ENCODE measurements around the gene NT5DC3.
"Not testable (repeated sequence)": the region's sequence is repeated elsewhere in the genome, so short reads cannot be mapped to it uniquely, and the experiment has no call there.

The NT5DC3 gene

GRCh38 chr12:103813949-103814348 is 27.1 kb downstream of the NT5DC3 start:
- H3K27me3 ChIP-seq = no peaks in the 10 kb centered on the region
- TF ChIP-seq CTCF (IDR thresholded peaks at IDR 0.05; ENCODE audit: low read depth, low read length) = no peak
- H3K36me3 ChIP-seq = no peaks in the 10 kb centered on the region
- H3K4me1 ChIP-seq = no peaks in the 10 kb centered on the region
- DNase-seq = no peak
- H3K4me3 ChIP-seq (ENCODE audit: low read depth, low read length) = no peak overlapping the region
- H3K9me3 ChIP-seq = no peaks in the 10 kb centered on the region

DNA sequence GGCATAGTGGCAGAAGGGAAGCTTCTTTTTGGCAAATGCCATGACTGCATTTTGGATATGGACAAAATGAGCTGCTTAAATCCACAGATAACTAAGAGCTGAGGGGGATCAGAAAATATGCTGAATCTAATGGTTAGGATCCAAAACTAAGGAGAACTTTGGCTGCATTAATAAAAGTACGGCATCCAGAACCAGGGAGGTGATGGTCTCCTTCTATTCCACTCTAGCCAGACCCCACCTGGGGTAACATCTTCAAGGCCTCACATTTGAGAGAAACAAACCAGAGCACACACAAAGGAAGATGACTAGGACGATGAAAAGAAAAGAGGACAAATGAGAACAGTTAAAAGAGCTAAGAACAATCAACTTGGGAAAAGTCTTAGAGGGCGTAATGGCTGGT is 27.6 kb downstream of the NT5DC3 start:
- Histone ChIP-seq H3K4me3 (ENCODE audit: low read depth, low read length) (no peak overlapping the region), H3K4me1 (no peaks in the 10 kb centered on the region), H3K36me3 (no peaks in the 10 kb centered on the region), H3K9me3 (no peaks in the 10 kb centered on the region), H3K27me3 (no peaks in the 10 kb centered on the region)
- DNase-seq = no peak
- no peak for TF ChIP-seq CTCF (IDR thresholded peaks at IDR 0.05; ENCODE audit: low read depth, low read length)

DNA sequence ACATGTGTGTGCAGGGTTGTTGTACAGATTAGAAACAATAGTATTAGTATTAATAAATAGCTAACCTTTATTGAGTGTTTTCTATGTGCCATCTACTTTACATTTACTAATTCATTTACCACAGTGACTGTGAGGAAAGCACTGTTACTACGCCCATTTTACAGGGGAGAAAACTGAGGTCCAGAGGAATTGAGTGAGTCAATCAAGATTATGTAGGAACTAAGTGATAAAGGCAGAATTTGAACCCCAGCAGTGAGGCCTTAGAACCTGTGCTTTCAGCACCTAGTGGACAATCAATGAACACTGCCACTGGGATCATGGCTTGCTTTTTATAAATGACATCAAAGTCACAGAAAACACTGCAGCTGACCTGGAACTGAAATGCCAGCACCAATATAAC is 28.2 kb downstream of the NT5DC3 start:
- Histone ChIP-seq H3K27me3 (no peaks in the 10 kb centered on the region), H3K4me3 (ENCODE audit: low read depth, low read length) (no peak overlapping the region), H3K36me3 (no peaks in the 10 kb centered on the region), H3K4me1 (no peaks in the 10 kb centered on the region), H3K9me3 (no peaks in the 10 kb centered on the region)
- no peak for TF ChIP-seq CTCF (IDR thresholded peaks at IDR 0.05; ENCODE audit: low read depth, low read length)
- DNase-seq = no peak

DNA sequence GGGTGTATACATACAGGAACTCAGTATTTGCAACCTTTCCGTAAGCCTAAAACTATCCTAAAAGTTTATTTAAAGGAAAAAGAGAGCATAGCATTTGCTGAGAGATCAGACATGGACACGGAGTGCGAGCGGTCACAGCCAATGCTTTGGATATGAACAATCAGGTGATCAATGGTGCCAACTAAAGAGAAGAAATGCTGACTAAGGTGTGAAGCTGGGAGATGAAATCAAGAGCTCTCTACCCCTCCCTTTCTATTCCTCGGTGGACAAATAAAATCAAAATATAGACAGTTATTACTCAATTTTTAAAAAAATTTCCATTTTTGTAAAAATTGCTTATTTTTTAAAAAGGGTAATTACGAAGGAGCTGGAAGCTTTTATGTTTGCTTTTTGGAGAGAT is 29.2 kb downstream of the NT5DC3 start:
- no peak overlapping the region for H3K4me3 ChIP-seq (ENCODE audit: low read depth, low read length)
- no peak for TF ChIP-seq CTCF (IDR thresholded peaks at IDR 0.05; ENCODE audit: low read depth, low read length)
- H3K27me3 ChIP-seq = no peaks in the 10 kb centered on the region
- H3K4me1 ChIP-seq = no peaks in the 10 kb centered on the region
- no peaks in the 10 kb centered on the region for H3K36me3 ChIP-seq
- DNase-seq = no peak
- H3K9me3 ChIP-seq = no peaks in the 10 kb centered on the region

GRCh38 chr12:103810111-103810510 is 30.9 kb downstream of the NT5DC3 start:
- no peaks in the 10 kb centered on the region for H3K9me3 ChIP-seq
- TF ChIP-seq CTCF (IDR thresholded peaks at IDR 0.05; ENCODE audit: low read depth, low read length) = no peak
- no peaks in the 10 kb centered on the region for H3K36me3 ChIP-seq
- DNase-seq = no peak
- H3K4me3 ChIP-seq (ENCODE audit: low read depth, low read length) = no peak overlapping the region
- no peaks in the 10 kb centered on the region; the same call in 1 of the 2 replicates for H3K4me1 ChIP-seq
- H3K27me3 ChIP-seq = no peaks in the 10 kb centered on the region

GRCh38 chr12:103809639-103810038 is 31.4 kb downstream of the NT5DC3 start:
- not testable (repeated sequence) for H3K27me3 ChIP-seq; H3K9me3 ChIP-seq; H3K4me1 ChIP-seq; H3K4me3 ChIP-seq (ENCODE audit: low read depth, low read length); H3K36me3 ChIP-seq
- peak; percentile 18 for DNase-seq

DNA sequence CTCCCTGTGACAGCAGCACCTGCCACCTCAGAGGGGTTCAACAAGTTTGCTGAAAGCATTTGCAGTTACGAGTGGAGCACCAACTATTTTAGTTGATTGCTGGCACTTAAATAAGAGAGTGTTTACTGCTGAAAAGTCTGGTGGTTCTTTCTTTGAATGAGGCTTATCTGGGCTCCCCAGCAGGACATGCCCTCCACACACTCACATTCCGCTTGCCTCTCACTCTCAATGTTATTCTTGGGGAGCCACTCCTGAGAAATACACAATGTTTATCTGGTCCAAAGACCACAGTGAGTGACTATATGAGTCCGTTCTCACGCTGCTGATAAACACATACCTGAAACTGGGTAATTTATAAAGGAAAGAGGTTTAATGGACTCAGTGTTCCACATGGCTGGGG is 31.9 kb downstream of the NT5DC3 start:
- TF ChIP-seq CTCF (IDR thresholded peaks at IDR 0.05; ENCODE audit: low read depth, low read length) = no peak
- DNase-seq = no peak
- Histone ChIP-seq H3K4me3 (ENCODE audit: low read depth, low read length) (no peak overlapping the region), H3K9me3 (no peaks in the 10 kb centered on the region), H3K27me3 (no peaks in the 10 kb centered on the region), H3K4me1 (no peaks in the 10 kb centered on the region; the same call in 1 of the 2 replicates), H3K36me3 (no peaks in the 10 kb centered on the region)

Measured in BE2C (cell line).